Transverse colon (tissue), 4 donors: ENCODE results near the gene GRPEL1. TPM values are rescaled to one million over a fixed set of nuclear protein-coding genes. Genes with fewer than 3 reads are reported as not detected.

Source experiments
- DNase-seq: peaks from one replicate; pipeline ENCODE4 v3.0.0-alpha.2; 2019
- H3K27ac ChIP-seq, 4 donors: fragments of 200-600 bp; sonication (generic); 2 replicates each; pipeline ENCODE4 v1.5.1; 2016 to 2018; ENCODE audit warnings: inconsistent platforms in 4 of 4
- H3K27me3 ChIP-seq: fragments of 200-600 bp; sonication (generic); 2 replicates; pipeline ENCODE4 v1.5.1; 2017; ENCODE audit warnings: inconsistent platforms
- H3K36me3 ChIP-seq, 4 donors: fragments of 200-600 bp; sonication (generic); 2 replicates each; pipeline ENCODE4 v1.5.1; 2017 to 2019; ENCODE audit warnings: inconsistent platforms in 4 of 4
- H3K4me1 ChIP-seq, 4 donors: fragments of 200-600 bp; sonication (generic); 2 replicates each; pipeline ENCODE4 v1.5.1; 2017 to 2020; ENCODE audit warnings: inconsistent platforms in 4 of 4
- H3K4me3 ChIP-seq, 4 donors: fragments of 200-600 bp; sonication (generic); 1 replicate in 1 of 4; 2 replicates in 3 of 4; pipeline versions ENCODE4 v1.5.1 to v1.6.1; 2017 to 2019; ENCODE audit warnings: inconsistent platforms in 4 of 4
- H3K9me3 ChIP-seq, 2 donors: fragments of 200-600 bp; sonication (generic); 2 replicates each; pipeline ENCODE4 v1.5.1; 2017 to 2019; ENCODE audit warnings: inconsistent platforms in 2 of 2
- CTCF ChIP-seq, 5 experiments: fragments of 200-600 bp in 3 of 5; fragments of 450-650 bp in 2 of 5; sonication (generic) in 3 of 5; IDR thresholded peaks; 1 replicate in 2 of 5; 2 replicates in 3 of 5; pipeline ENCODE4 v1.5.1; 2016 to 2017; ENCODE audit warnings: antibody characterized with exemption in 5 of 5, inconsistent platforms in 3 of 5, mild to moderate bottlenecking in 2 of 5, moderate library complexity in 1 of 5
- EP300 ChIP-seq: sonication (generic); formaldehyde crosslinking; IDR thresholded peaks from one replicate; pipeline ENCODE4 v1.6.1; 2017; ENCODE audit warnings: antibody characterized with exemption, low read depth
- POLR2A ChIP-seq: fragments of 450-650 bp; IDR thresholded peaks from one replicate; pipeline ENCODE4 v1.6.1; 2016; ENCODE audit warnings: antibody characterized with exemption, mild to moderate bottlenecking, moderate library complexity
- POLR2AphosphoS5 ChIP-seq, 3 donors: sonication (generic); formaldehyde crosslinking; IDR thresholded peaks; one replicate each; pipeline ENCODE4 v1.6.1; 2016; ENCODE audit warnings: antibody characterized with exemption in 3 of 3
- WGBS, 2 donors: methylation state at CpG; one replicate each; pipeline ENCODE4 v1.1.5; 2018; ENCODE audit warnings: low coverage in 1 of 2; 5-methylcytosine and 5-hydroxymethylcytosine counted together
- in situ Hi-C, 4 donors: fragments of 200-750 bp; cut with MboI; loops; one replicate each; pipeline versions ENCODE4 v1.15.0 to v1.15.1; 2017; ENCODE audit warnings: low sequenced_read_pairs in 3 of 4, low pct_ligation_motif_present in 1 of 4, low pct_unique_long_range_greater_than_20kb in 1 of 4
- intact Hi-C: fragments of 100-400 bp; cut with DNase I; formaldehyde crosslinking; loops from one replicate; pipeline ENCODE4 v1.15.1; 2023; ENCODE audit warnings: low total_unique reads
- total RNA-seq, 4 donors: library from RNA; depleted of rRNA; stranded (reverse); fragments of >200 nt; gene quantifications; one replicate each; pipeline ENCODE4 v1.1.0, GENCODE V29; 2016

The GRPEL1 gene
- total RNA-seq, 4 donors from 2014 or later = 1.1 to 22.0 (median 12.5) TPM

GRCh38 chr4:7060346-7061150, 7.3 kb downstream of the GRPEL1 start:
- no peak for DNase-seq
- Histone ChIP-seq H3K36me3 (peaks cover 0 to 40% (median 12%) of the 10 kb centered on the region in 4 donors), H3K27ac (no peak overlapping the region), H3K27me3 (no peaks in the 10 kb centered on the region), H3K9me3 (no peaks in the 10 kb centered on the region), H3K4me3 (no peak overlapping the region), H3K4me1 (peaks cover 0 to 4% (median 0%) of the 10 kb centered on the region in 4 donors)
- in situ Hi-C loops (loop anchor here in 2 of 4 donors (25.0 kb wide), 3 partner anchors 173 to 348 kb away; partner anchors contain the start of genes BLOC1S4 (in 1 of the 2) and MRFAP1L1 (in 1 of the 2)), intact Hi-C loops (no loop called here)
- no peak for TF ChIP-seq POLR2AphosphoS5 (IDR thresholded peaks at IDR 0.05)
- no peak for TF ChIP-seq CTCF (IDR thresholded peaks at IDR 0.05)
- WGBS, 2 donors = 90 to 92% methylated on average over 17 to 20 of the region's 20 CpGs

- no peak overlapping the region for H3K27ac ChIP-seq
- intact Hi-C loops = no loop called here
These were observed 8.2 kb downstream of the GRPEL1 start for GRCh38 chr4:7059662-7060061.

GRCh38 chr4:7058792-7059191, 9.1 kb downstream of the GRPEL1 start:
- Histone ChIP-seq H3K27me3 (no peaks in the 10 kb centered on the region), H3K4me1 (no peaks in the 10 kb centered on the region), H3K36me3 (peaks cover 0 to 52% (median 18%) of the 10 kb centered on the region in 4 donors), H3K4me3 (no peak overlapping the region), H3K27ac (no peak overlapping the region), H3K9me3 (no peaks in the 10 kb centered on the region)
- in situ Hi-C loops = loop anchor here in 2 of 4 donors (25.0 kb wide), 3 partner anchors 171 to 346 kb away; partner anchors contain the start of genes BLOC1S4 (in 1 of the 2) and MRFAP1L1 (in 1 of the 2)
- no peak for TF ChIP-seq POLR2AphosphoS5 (IDR thresholded peaks at IDR 0.05)
- TF ChIP-seq POLR2A = no peak
- TF ChIP-seq CTCF (IDR thresholded peaks at IDR 0.05) = no peak
- no peak for TF ChIP-seq EP300
- WGBS, 2 donors = 89 to 97% methylated on average over 1 to 3 of the region's 3 CpGs
- intact Hi-C loops = no loop called here
- no peak for DNase-seq

More at GRCh38 chr4:7059662-7060061, 8.2 kb downstream of the GRPEL1 start:
- in situ Hi-C loops = loop anchor here in 2 of 4 donors (25.0 kb wide), 3 partner anchors 172 to 347 kb away; partner anchors contain the start of genes BLOC1S4 (in 1 of the 2) and MRFAP1L1 (in 1 of the 2)
- Histone ChIP-seq H3K27me3 (no peaks in the 10 kb centered on the region), H3K4me3 (no peak overlapping the region), H3K4me1 (no peaks in the 10 kb centered on the region), H3K36me3 (peaks cover 0 to 45% (median 16%) of the 10 kb centered on the region in 4 donors), H3K9me3 (no peaks in the 10 kb centered on the region)
- TF ChIP-seq EP300 (no peak), POLR2AphosphoS5 (IDR thresholded peaks at IDR 0.05) (no peak), CTCF (IDR thresholded peaks at IDR 0.05) (no peak), POLR2A (no peak)
- no peak for DNase-seq
- 81 to 90% methylated on average over 11 of the region's 11 CpGs for WGBS, 2 donors

GRCh38 chr4:7055990-7056325, 11.9 kb downstream of the GRPEL1 start:
- no peak for DNase-seq
- intact Hi-C loops = no loop called here

More at GRCh38 chr4:7055990-7056325, 11.9 kb downstream of the GRPEL1 start:
- Histone ChIP-seq H3K9me3 (no peaks in the 10 kb centered on the region), H3K4me3 (no peak overlapping the region), H3K4me1 (peaks cover 0 to 13% (median 7%) of the 10 kb centered on the region in 4 donors), H3K36me3 (peaks cover 0 to 39% (median 13%) of the 10 kb centered on the region in 4 donors), H3K27ac (no peak overlapping the region), H3K27me3 (no peaks in the 10 kb centered on the region)
- in situ Hi-C loops = loop anchor here in 2 of 4 donors (25.0 kb wide), 3 partner anchors 169 to 344 kb away; partner anchors contain the start of genes BLOC1S4 (in 1 of the 2) and MRFAP1L1 (in 1 of the 2)
- 90% methylated on average over 10 of the region's 10 CpGs; no CpG with 5 or more reads in 1 of the 2 donors for WGBS, 2 donors
- TF ChIP-seq POLR2A (no peak), CTCF (IDR thresholded peaks at IDR 0.05) (no peak), EP300 (no peak), POLR2AphosphoS5 (IDR thresholded peaks at IDR 0.05) (no peak)
